ENCODE measurements around the gene HAUS8.

DNA sequence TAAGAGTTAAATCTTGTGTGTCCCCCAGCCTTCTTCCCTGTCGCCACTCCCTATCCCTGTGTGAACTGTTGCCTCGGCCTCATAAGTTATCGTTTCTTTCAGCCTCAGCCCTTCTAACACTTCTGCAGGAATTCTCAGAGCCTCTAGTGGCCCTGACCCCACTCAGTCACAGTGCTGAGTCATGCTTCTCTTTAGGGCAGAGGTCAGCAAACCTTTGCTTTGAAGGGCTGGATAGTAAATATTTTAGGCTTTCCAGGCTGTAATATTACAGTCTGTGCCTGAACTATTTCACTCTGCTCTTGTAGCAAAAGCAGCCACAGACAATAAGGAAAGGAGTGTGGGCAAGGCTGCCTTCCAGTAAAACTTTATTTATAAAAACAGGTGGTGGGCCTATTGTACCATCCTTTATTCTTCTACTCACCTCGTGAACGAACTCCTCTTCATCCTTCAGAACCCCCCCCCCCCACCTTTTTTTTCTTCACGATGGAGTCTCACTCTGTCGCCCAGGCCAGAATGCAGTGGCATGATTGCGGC lies 22.4 kb upstream of the HAUS8 start:
- TF ChIP-seq, protein P1, sequence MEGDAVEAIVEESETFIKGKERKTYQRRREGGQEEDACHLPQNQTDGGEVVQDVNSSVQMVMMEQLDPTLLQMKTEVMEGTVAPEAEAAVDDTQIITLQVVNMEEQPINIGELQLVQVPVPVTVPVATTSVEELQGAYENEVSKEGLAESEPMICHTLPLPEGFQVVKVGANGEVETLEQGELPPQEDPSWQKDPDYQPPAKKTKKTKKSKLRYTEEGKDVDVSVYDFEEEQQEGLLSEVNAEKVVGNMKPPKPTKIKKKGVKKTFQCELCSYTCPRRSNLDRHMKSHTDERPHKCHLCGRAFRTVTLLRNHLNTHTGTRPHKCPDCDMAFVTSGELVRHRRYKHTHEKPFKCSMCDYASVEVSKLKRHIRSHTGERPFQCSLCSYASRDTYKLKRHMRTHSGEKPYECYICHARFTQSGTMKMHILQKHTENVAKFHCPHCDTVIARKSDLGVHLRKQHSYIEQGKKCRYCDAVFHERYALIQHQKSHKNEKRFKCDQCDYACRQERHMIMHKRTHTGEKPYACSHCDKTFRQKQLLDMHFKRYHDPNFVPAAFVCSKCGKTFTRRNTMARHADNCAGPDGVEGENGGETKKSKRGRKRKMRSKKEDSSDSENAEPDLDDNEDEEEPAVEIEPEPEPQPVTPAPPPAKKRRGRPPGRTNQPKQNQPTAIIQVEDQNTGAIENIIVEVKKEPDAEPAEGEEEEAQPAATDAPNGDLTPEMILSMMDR (IDR thresholded peaks at IDR 0.05): no peak
- TF ChIP-seq POLR2A (IDR thresholded peaks at IDR 0.05): no peak

Measured in body of pancreas (tissue), 4 donors.